GM12865 (cell line): ENCODE results near the gene FER.
A peak's percentile ranks its signal among the peaks of the same experiment; 100 is the strongest.

Experiments
- DNase-seq: peaks from one replicate; pipeline ENCODE4 v3.0.0; 2010; ENCODE audit warnings: low read depth
- H3K4me3 ChIP-seq: 2 replicates; pipeline ENCODE4 v1.5.1; 2011; ENCODE audit warnings: mild to moderate bottlenecking, low read depth, low read length, control low read depth
- CTCF ChIP-seq: IDR thresholded peaks from 2 replicates; pipeline ENCODE4 v1.5.1; 2011; ENCODE audit warnings: low read length, control low read depth, low read depth, inconsistent platforms; ENCODE audit not compliant: insufficient read depth; ENCODE audit errors: missing control alignments

FER gene

GRCh38 chr5:108729242-108729615, 18.5 kb upstream of the FER start:
- no peak for TF ChIP-seq CTCF
- no peak for DNase-seq
- peak overlapping the region; percentile 75 for H3K4me3 ChIP-seq

DNA sequence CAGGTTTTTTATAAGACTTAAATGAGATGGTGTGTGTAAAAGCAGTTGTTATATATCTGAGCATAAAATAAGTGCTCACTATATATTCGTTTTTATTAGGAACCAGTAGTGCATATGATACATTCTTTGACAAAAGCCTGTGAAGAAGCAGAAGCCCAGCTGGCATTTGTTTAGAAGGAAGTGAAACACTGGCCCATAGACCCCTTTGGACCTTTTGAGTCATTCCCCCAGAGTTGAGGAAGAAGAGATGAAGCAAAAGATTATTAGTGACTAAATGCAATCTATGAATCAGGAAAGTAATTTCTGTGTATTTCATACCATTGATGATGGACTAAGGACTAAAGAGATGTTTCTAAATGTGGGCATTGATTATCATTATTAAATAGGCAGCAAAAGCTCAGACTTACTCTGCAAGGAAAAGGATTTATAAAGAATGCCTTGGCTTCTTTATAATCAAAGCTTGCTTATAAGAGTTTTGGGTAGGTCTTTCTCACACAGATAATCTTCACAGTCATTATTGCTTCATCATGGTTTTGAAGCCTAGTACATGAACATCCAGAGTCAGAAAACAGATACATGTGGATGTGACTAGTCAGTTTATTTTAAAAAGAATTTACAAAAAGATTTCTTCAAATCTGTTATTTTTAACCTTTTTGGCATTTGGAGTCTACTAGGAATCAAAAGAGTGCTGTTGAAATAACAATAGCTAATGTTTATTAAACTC, 16.9 kb upstream of the FER start:
- peak; percentile 64 for DNase-seq
- no peak overlapping the region for H3K4me3 ChIP-seq
- TF ChIP-seq CTCF, result no peak

DNA sequence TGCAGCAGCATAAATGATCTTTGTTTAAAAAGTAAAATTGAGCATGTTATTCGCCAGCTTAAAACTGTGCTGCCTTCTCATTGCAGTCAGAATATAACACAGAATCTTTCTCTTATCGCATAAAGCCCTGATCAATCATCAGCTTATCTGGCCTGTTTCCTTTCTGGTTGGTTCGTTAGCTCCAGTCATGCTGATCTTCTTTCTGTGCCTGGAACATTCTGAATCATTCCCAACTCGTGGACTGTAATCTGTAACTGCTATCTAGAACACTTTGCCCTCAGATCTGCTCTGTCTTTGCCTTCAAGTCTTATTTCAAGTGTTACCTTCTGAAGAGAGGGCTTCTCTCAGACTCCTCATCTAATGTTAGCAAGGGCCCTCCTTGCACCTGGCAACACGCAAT, 11.9 kb upstream of the FER start:
- no peak overlapping the region for H3K4me3 ChIP-seq
- TF ChIP-seq CTCF, result no peak
- no peak for DNase-seq

DNA sequence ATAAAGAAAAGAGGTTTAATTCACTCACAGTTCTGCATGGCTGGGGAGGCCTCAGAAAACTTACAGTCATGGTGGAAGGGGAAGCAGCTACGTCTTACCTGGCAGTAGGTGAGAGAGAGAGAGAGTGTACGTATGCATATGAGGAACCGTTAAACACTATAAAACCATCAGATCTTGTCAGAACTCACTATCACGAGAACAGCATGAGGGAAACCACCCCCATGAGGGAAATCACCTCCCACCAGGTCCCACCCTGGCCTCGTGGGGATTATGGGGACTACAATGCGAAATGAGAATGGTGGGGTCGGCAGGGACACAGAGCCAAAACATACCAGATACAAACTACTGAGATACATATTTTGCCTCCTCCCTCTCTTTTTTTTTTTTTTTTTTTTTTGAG, 10.8 kb upstream of the FER start:
- H3K4me3 ChIP-seq, result no peak overlapping the region
- TF ChIP-seq CTCF, result no peak
- no peak for DNase-seq

DNA sequence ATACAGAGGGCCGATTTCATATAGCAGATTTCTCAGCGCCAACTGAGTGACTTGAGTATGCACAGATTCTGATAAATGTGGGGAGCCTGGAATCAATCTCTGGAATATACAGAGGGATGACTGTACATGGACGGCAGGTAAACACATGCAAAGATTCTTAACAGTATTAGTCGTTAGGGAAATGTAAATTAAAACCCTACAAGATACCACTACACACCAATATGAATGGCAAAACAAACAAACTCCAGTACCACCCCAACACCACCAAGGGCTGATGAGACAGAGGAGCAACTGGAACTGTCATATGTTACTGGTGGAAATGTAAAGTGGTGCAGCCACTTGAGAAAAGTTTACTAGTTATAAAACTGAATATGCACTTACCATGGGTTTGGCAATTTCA, 8.3 kb upstream of the FER start:
- no peak for TF ChIP-seq CTCF
- DNase-seq, result no peak
- no peak overlapping the region for H3K4me3 ChIP-seq

DNA sequence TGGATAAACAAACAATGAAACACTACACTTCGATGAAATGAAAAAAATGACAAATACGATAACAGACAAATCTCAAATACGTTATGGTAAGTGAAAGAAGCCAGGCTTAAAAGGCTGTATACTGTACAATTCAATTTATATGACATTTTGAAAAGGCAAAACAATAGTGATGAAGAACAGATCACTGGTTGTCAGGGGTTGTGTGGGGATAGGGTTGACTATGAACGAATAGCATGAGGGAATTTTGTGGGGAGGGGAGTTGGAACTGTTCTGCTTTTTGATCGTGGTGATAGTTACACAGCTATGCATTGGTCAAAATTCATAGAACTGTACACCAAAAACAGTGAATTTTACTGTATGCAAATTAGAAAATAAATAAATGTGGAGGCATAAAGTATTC, 7.8 kb upstream of the FER start:
- no peak for TF ChIP-seq CTCF
- no peak overlapping the region for H3K4me3 ChIP-seq
- DNase-seq, result no peak

GRCh38 chr5:108743319-108743718, 4.4 kb upstream of the FER start:
- no peak overlapping the region for H3K4me3 ChIP-seq
- TF ChIP-seq CTCF, result no peak
- DNase-seq, result no peak
